ENCODE results near the gene SH2B2.
A peak's percentile ranks its signal among the peaks of the same experiment; 100 is the strongest.

GRCh38 chr7:102251531-102252365 lies 34.9 kb upstream of the SH2B2 start:
- no peak for TF ChIP-seq ESRRG (CRISPR knock-in tag; IDR thresholded peaks at IDR 0.05)
- no peak for TF ChIP-seq CSDC2 (CRISPR knock-in tag; IDR thresholded peaks at IDR 0.05)
- TF ChIP-seq TCF4 (CRISPR knock-in tag; IDR thresholded peaks at IDR 0.05; ENCODE audit: borderline replicate concordance): peak; percentile 89
- no peak for TF ChIP-seq OSR1 (CRISPR knock-in tag; IDR thresholded peaks at IDR 0.05)
- no peak for TF ChIP-seq SNAI2 (CRISPR knock-in tag; IDR thresholded peaks at IDR 0.05)
- TF ChIP-seq PATZ1 (CRISPR knock-in tag; IDR thresholded peaks at IDR 0.05; ENCODE audit: borderline replicate concordance): no peak
- no peak for TF ChIP-seq CREB5 (CRISPR knock-in tag; IDR thresholded peaks at IDR 0.05; ENCODE audit: low read depth)
